HepG2 (cell line): ENCODE measurements around the gene ZNF276. TPM values are rescaled to one million over a fixed set of nuclear protein-coding genes. Genes with fewer than 3 reads are reported as not detected.

Experiments used
- CREB1 ChIP-seq, 2 experiments: fragments of 450-650 bp in 1 of 2; IDR thresholded peaks; 2 replicates each; pipeline ENCODE4 v1.6.1; 2016 to 2017; ENCODE audit warnings: control low read depth in 1 of 2, mild to moderate bottlenecking in 1 of 2, missing compliant biosample characterization in 1 of 2, missing genetic modification characterization in 1 of 2
- CREM ChIP-seq, 2 experiments: sonication (generic) in 1 of 2; formaldehyde crosslinking in 1 of 2; IDR thresholded peaks; 2 replicates each; pipeline versions ENCODE4 v1.4.0 to v1.6.1; 2016 to 2020; ENCODE audit warnings: antibody characterized with exemption in 1 of 2, mild to moderate bottlenecking in 1 of 2, missing genetic modification reagents in 1 of 2
- FIP1L1 ChIP-seq: fragments of 200-400 bp; formaldehyde crosslinking; IDR thresholded peaks from 2 replicates; pipeline ENCODE4 v1.6.1; 2018; ENCODE audit warnings: low read depth, mild to moderate bottlenecking, low read length, moderate library complexity, borderline replicate concordance; ENCODE audit not compliant: insufficient read depth
- GATAD2A ChIP-seq: IDR thresholded peaks from 2 replicates; pipeline ENCODE4 v1.6.1; 2016
- HNF4G ChIP-seq, 2 experiments: sonication (generic) in 1 of 2; formaldehyde crosslinking in 1 of 2; IDR thresholded peaks; 2 replicates each; pipeline versions ENCODE4 v1.4.0 to v1.6.1; 2011 to 2020; ENCODE audit warnings: borderline replicate concordance in 2 of 2, low read depth in 2 of 2, mild to moderate bottlenecking in 2 of 2, low read length in 1 of 2, missing genetic modification reagents in 1 of 2, moderate library complexity in 1 of 2
- HNRNPK ChIP-seq: fragments of 200-400 bp; formaldehyde crosslinking; IDR thresholded peaks from 2 replicates; pipeline ENCODE4 v1.6.1; 2018; ENCODE audit warnings: low read length, low read depth, moderate library complexity, mild to moderate bottlenecking; ENCODE audit not compliant: poor library complexity, severe bottlenecking
- IKZF4 ChIP-seq: sonication (generic); formaldehyde crosslinking; IDR thresholded peaks from 2 replicates; pipeline ENCODE4 v1.5.1; 2020; ENCODE audit warnings: borderline replicate concordance, mild to moderate bottlenecking, low read depth, missing genetic modification reagents; ENCODE audit errors: not compliant biosample characterization
- RXRB ChIP-seq: IDR thresholded peaks from 2 replicates; pipeline ENCODE4 v1.6.1; 2016; ENCODE audit warnings: borderline replicate concordance, missing genetic modification reagents, missing compliant biosample characterization
- ZC3H4 ChIP-seq: sonication (generic); formaldehyde crosslinking; IDR thresholded peaks from 2 replicates; pipeline ENCODE4 v1.4.0; 2020; ENCODE audit warnings: missing genetic modification reagents, borderline replicate concordance
- ZKSCAN8 ChIP-seq: IDR thresholded peaks from 2 replicates; pipeline ENCODE4 v1.6.1; 2016; ENCODE audit warnings: borderline replicate concordance, missing genetic modification reagents, missing compliant biosample characterization
- ZNF235 ChIP-seq: sonication (generic); formaldehyde crosslinking; IDR thresholded peaks from 2 replicates; pipeline ENCODE4 v1.8.1; 2023; ENCODE audit warnings: mild to moderate bottlenecking, missing genetic modification reagents, borderline replicate concordance
- ZNF331 ChIP-seq: sonication (generic); formaldehyde crosslinking; IDR thresholded peaks from 2 replicates; pipeline ENCODE4 v1.4.0; 2020; ENCODE audit warnings: missing genetic modification reagents
- ZNF75D ChIP-seq: sonication (generic); formaldehyde crosslinking; IDR thresholded peaks from 2 replicates; pipeline ENCODE4 v1.8.1; 2023; ENCODE audit warnings: missing genetic modification reagents, mild to moderate bottlenecking, borderline replicate concordance
- ZSCAN12 ChIP-seq: sonication (generic); formaldehyde crosslinking; IDR thresholded peaks from 2 replicates; pipeline ENCODE4 v1.9.0; 2021; ENCODE audit warnings: mild to moderate bottlenecking, missing genetic modification reagents
- polyA plus RNA-seq, 8 experiments: library from polyadenylated mRNA; depleted of rRNA in 3 of 8; stranded (reverse) in 7 of 8; unstranded in 1 of 8; fragments of >200 nt; fragmentation: Illumina TruSeq in 4 of 8; extraction: Trizol in 4 of 8; gene quantifications; 2 replicates each; pipeline versions ENCODE4 v1.2.1 to v1.2.3, GENCODE V29; 2011 to 2016; ENCODE audit warnings: low read depth in 4 of 8, missing spikeins in 1 of 8, mixed read lengths in 1 of 8; ENCODE audit not compliant: insufficient read depth in 1 of 8
- total RNA-seq, 5 experiments: library from RNA; depleted of rRNA; stranded (reverse); fragments of >200 nt; fragmentation: Illumina TruSeq; extraction: Trizol; gene quantifications; 2 replicates each; pipeline ENCODE4 v1.2.3, GENCODE V29; 2016; ENCODE audit warnings: low read depth in 1 of 5
- TF ChIP-seq, protein P1 (sequence below): sonication (generic); formaldehyde crosslinking; IDR thresholded peaks from 2 replicates; pipeline ENCODE4 v1.5.0; 2020; ENCODE audit warnings: mild to moderate bottlenecking, missing genetic modification reagents
- TF ChIP-seq, protein P2 (sequence below): sonication (generic); formaldehyde crosslinking; IDR thresholded peaks from 2 replicates; pipeline ENCODE4 v1.5.0; 2020; ENCODE audit warnings: mild to moderate bottlenecking, missing genetic modification reagents

The ZNF276 gene
- total and polyA plus RNA-seq, 2 of the 13 experiments (the other 11 are each of a cell fraction or from before 2014, with no cell fraction given): 17.7 to 18.0 TPM

DNA sequence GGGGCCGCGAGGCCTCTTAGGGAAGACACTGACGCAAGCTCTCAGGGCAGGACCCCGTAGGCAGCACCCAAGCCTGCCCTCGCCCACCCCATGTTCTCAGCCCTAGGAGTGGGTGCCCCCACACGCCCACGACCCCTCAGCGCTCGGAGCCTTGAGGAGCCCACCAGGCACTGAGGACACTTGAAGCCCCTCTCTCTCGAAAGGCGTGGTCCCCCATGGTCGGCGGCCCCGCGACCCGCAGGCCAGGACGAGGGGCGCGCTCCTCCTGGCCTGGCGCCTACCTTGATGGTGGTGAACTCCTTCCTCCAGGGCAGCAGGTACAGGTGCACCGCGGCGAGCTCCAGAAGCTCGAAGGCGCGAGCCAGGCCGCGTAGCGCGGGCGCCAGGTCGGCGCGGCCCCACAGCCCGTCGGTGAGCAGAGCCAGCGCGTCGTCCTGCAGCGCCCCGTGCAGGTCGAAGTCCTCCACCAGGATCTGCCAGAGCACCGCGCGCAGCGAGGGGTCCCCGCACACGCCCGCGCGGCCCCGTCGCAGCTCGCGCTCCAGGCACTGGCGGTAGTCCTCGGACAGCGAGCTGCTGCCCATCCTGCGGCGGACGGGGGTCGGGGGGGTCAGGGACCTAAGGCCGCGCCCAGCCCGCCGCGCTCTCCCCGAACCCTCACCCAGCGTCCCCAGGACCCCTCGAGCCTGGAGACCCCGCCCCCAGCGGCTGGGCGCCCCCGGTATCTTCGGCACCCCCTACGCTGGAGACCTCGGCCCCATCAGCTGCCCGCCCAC is 20.5 kb upstream of the ZNF276 start (continued):
- TF ChIP-seq HNRNPK (peak; percentile 19), CREB1 (IDR thresholded peaks at IDR 0.05) (no peak; the same call in 1 of the 2 replicates), CREB1 (CRISPR knock-in tag; IDR thresholded peaks at IDR 0.05) (no peak), ZSCAN12 (CRISPR knock-in tag) (peak; percentile 28; the same call in 1 of the 2 replicates), ZC3H4 (no peak), GATAD2A (no peak), HNF4G (IDR thresholded peaks at IDR 0.05; ENCODE audit: borderline replicate concordance, low read depth, low read length) (peak; percentile 42; the same call in 1 of the 2 replicates), HNF4G (CRISPR knock-in tag; IDR thresholded peaks at IDR 0.05; ENCODE audit: borderline replicate concordance, low read depth) (no peak; the same call in 1 of the 2 replicates), ZNF75D (CRISPR knock-in tag) (no peak), ZNF331 (peak; percentile 44; the same call in 1 of the 2 replicates), ZKSCAN8 (CRISPR knock-in tag) (no peak), FIP1L1 (no peak), RXRB (CRISPR knock-in tag) (peak; percentile 39; the same call in 1 of the 2 replicates), IKZF4 (CRISPR knock-in tag) (no peak), CREM (IDR thresholded peaks at IDR 0.05) (no peak), CREM (CRISPR knock-in tag; IDR thresholded peaks at IDR 0.05) (no peak), ZNF235 (CRISPR knock-in tag) (no peak)
- TF ChIP-seq, protein P1, sequence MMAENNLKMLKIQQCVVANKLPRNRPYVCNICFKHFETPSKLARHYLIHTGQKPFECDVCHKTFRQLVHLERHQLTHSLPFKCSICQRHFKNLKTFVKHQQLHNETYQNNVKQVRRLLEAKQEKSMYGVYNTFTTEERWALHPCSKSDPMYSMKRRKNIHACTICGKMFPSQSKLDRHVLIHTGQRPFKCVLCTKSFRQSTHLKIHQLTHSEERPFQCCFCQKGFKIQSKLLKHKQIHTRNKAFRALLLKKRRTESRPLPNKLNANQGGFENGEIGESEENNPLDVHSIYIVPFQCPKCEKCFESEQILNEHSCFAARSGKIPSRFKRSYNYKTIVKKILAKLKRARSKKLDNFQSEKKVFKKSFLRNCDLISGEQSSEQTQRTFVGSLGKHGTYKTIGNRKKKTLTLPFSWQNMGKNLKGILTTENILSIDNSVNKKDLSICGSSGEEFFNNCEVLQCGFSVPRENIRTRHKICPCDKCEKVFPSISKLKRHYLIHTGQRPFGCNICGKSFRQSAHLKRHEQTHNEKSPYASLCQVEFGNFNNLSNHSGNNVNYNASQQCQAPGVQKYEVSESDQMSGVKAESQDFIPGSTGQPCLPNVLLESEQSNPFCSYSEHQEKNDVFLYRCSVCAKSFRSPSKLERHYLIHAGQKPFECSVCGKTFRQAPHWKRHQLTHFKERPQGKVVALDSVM: no peak
- TF ChIP-seq, protein P2, sequence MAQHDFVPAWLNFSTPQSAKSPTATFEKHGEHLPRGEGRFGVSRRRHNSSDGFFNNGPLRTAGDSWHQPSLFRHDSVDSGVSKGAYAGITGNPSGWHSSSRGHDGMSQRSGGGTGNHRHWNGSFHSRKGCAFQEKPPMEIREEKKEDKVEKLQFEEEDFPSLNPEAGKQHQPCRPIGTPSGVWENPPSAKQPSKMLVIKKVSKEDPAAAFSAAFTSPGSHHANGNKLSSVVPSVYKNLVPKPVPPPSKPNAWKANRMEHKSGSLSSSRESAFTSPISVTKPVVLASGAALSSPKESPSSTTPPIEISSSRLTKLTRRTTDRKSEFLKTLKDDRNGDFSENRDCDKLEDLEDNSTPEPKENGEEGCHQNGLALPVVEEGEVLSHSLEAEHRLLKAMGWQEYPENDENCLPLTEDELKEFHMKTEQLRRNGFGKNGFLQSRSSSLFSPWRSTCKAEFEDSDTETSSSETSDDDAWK (CRISPR knock-in tag): no peak
